ENCODE results near the gene DEF6. TPM values are rescaled to one million over a fixed set of nuclear protein-coding genes. Genes with fewer than 3 reads are reported as not detected.

Gene DEF6
- total and polyA plus RNA-seq, 2 of the 8 experiments (the other 6 are each of a cell fraction or from before 2014, with no cell fraction given): 3.3 to 4.1 TPM

- no peak overlapping the region for H3K14ac ChIP-seq (ENCODE audit: insufficient read length)
- no peaks in the 10 kb centered on the region for H4K20me1 ChIP-seq (replicated peaks in 1 of 2; ENCODE audit: control insufficient read depth in 1 of 2, insufficient read depth in 2 of 2, low read length in 2 of 2)
- no peaks in the 10 kb centered on the region for H3K36me3 ChIP-seq (ENCODE audit: control insufficient read depth in 2 of 4, insufficient read depth in 4 of 4, low read length in 3 of 4)
- H3K9me3 ChIP-seq (ENCODE audit: insufficient read depth in 2 of 2, low read depth in 1 of 2, low read length in 1 of 2): no peaks in the 10 kb centered on the region
- no peak overlapping the region for H3K23ac ChIP-seq (ENCODE audit: insufficient read length)
- FAIRE-seq: no peak
- CTCF ChIA-PET (ENCODE audit: partially characterized antibody): interaction anchor here (0.6 to 1.7 kb wide), 7 partner anchors 10 to 462 kb away, joined by 3 to 4 read pairs (median 3); no protein-coding TSS in a partner anchor
- peak overlapping the region; percentile 62 for H4K91ac ChIP-seq (replicated peaks; ENCODE audit: insufficient read length, low read length)
- no peak overlapping the region for H3K4ac ChIP-seq (replicated peaks; ENCODE audit: insufficient read length, low read depth, low read length)
- H2BK20ac ChIP-seq (ENCODE audit: low read length): no peak overlapping the region
- no peak overlapping the region for H2BK15ac ChIP-seq (ENCODE audit: low read length)
- no peak overlapping the region for H3K27ac ChIP-seq (ENCODE audit: low read depth, low read length)
- H3K79me2 ChIP-seq (ENCODE audit: control insufficient read depth in 1 of 2, insufficient read depth in 2 of 2, low read length in 2 of 2): peaks cover 0 to 3% of the 10 kb centered on the region in 2 experiments; a peak in 1 of 4 replicates
- no peak overlapping the region for H3K18ac ChIP-seq (ENCODE audit: extremely low read depth, low read length)
- no peak overlapping the region for H3K9ac ChIP-seq (replicated peaks in 1 of 4; ENCODE audit: extremely low read depth in 1 of 4, low read depth in 3 of 4, low read length in 3 of 4)
- 0 out of 2 replicates have a peak overlapping the region, but pooled peaks have one; percentile 26 for H2AK5ac ChIP-seq (ENCODE audit: low read depth, low read length)
- H3K27me3 ChIP-seq (replicated peaks in 1 of 4; ENCODE audit: control insufficient read depth in 3 of 4, extremely low read depth in 1 of 4, insufficient read depth in 3 of 4, low read length in 3 of 4): no peaks in the 10 kb centered on the region
- H4K5ac ChIP-seq (ENCODE audit: insufficient read length, low read depth, low read length): no peak overlapping the region
- whole genome bisulfite sequencing, 2 experiments (ENCODE audit: extremely low coverage in 1 of 2, insufficient coverage in 1 of 2, insufficient read length in 1 of 2, insufficient replicate concordance in 2 of 2, low coverage in 1 of 2, low lambda C conversion rate in 2 of 2, missing lambda C conversion rate in 1 of 2): 81% methylated on average over 10 of the region's 10 CpGs; no CpG with 5 or more reads in 1 of the 2 experiments
- DNase-seq (ENCODE audit: low read depth in 1 of 2, low spot score in 2 of 2): no peak
- H3K79me1 ChIP-seq (ENCODE audit: low read depth, low read length): no peaks in the 10 kb centered on the region; the same call in 1 of the 2 replicates
- H3K4me1 ChIP-seq (replicated peaks in 1 of 4; ENCODE audit: control insufficient read depth in 3 of 4, insufficient read depth in 4 of 4, low read length in 3 of 4): peaks cover 4 to 17% (median 13%) of the 10 kb centered on the region in 4 experiments
- 0 out of 2 replicates have a peak, but pooled peaks cover 2% of the 10 kb centered on the region for H3K23me2 ChIP-seq (ENCODE audit: low read depth, low read length)
- H2AFZ ChIP-seq (ENCODE audit: low read length): no peak overlapping the region
- no peak overlapping the region for H3K4me2 ChIP-seq (ENCODE audit: insufficient read depth in 1 of 2, low read depth in 2 of 2, low read length in 2 of 2)
- TF ChIP-seq HDAC2 (IDR thresholded peaks at IDR 0.05; ENCODE audit: borderline replicate concordance in 1 of 2, low read depth in 2 of 2, low read length in 2 of 2): no peak
- TF ChIP-seq RXRA (IDR thresholded peaks at IDR 0.05; ENCODE audit: insufficient read depth, low read depth, low read length): no peak
- TF ChIP-seq POLR2A (IDR thresholded peaks at IDR 0.05; ENCODE audit: control extremely low read depth in 1 of 2, low read depth in 2 of 2, low read length in 2 of 2): no peak
- TF ChIP-seq NRF1 (IDR thresholded peaks at IDR 0.05; ENCODE audit: low read depth, low read length): no peak
- TF ChIP-seq SP4 (IDR thresholded peaks at IDR 0.05; ENCODE audit: low read length): no peak
- no peak for TF ChIP-seq PHF8 (conservative IDR thresholded peaks at IDR 0.05; ENCODE audit: low read depth, low read length)
- TF ChIP-seq SRF (IDR thresholded peaks at IDR 0.05; ENCODE audit: low read depth, low read length): no peak
- TF ChIP-seq KDM1A (IDR thresholded peaks at IDR 0.05; ENCODE audit: borderline replicate concordance, low read length): no peak
- TF ChIP-seq NANOG (IDR thresholded peaks at IDR 0.05; ENCODE audit: insufficient read depth, low read depth, low read length, poor library complexity, severe bottlenecking): no peak
- TF ChIP-seq CHD2 (IDR thresholded peaks at IDR 0.05; ENCODE audit: low read length): no peak
- no peak for TF ChIP-seq POU5F1 (IDR thresholded peaks at IDR 0.05; ENCODE audit: low read depth, low read length)
- TF ChIP-seq KDM5A (IDR thresholded peaks at IDR 0.05; ENCODE audit: low read length): no peak
- TF ChIP-seq POLR2AphosphoS5 (IDR thresholded peaks at IDR 0.05; ENCODE audit: low read depth, low read length): no peak
- H2BK120ac ChIP-seq (replicated peaks; ENCODE audit: low read depth, low read length): no peak overlapping the region
- no peak overlapping the region for H3K4me3 ChIP-seq (ENCODE audit: extremely low read depth in 1 of 4, insufficient read depth in 2 of 4, low read depth in 3 of 4, low read length in 4 of 4)
- POLR2A ChIA-PET (ENCODE audit: partially characterized antibody): no interaction called here
- H2BK12ac ChIP-seq (ENCODE audit: low read depth, low read length): 0 out of 2 replicates have a peak overlapping the region, but pooled peaks have one; percentile 1
- peak overlapping the region; percentile 83 for H2BK5ac ChIP-seq (ENCODE audit: low read depth, low read length)
- no peak overlapping the region for H3K56ac ChIP-seq (replicated peaks; ENCODE audit: insufficient read length, low read depth, low read length)
- peak overlapping the region; percentile 75 for H4K8ac ChIP-seq (ENCODE audit: extremely low read depth, insufficient read depth, low read length)
Measured at GRCh38 chr6:35363293-35363750, 65.7 kb downstream of the DEF6 start.
